ENCODE data around the gene MAPK10.
"Not testable (repeated sequence)": the region's sequence is repeated elsewhere in the genome, so short reads cannot be mapped to it uniquely, and the experiment has no call there.

MAPK10 gene

DNA sequence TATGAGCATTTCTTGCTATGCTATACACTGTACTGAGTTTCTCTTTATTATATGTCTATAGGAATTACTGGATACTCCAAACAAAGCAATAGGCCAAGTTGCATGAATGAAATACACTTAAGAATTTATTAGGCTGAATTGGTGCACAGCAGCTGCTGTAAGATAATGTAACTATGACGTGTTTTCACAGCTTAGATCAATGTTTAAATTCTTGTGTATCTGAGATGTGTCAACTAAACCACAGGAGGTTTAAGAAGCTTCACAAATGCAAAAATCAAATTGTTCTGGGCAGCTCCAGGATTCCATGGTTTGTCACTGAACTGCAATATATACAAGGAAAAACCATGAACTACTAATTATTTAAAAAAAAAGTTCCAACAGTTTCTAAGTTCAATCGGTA is 156.7 kb downstream of the MAPK10 start:
- no peak for DNase-seq

DNA sequence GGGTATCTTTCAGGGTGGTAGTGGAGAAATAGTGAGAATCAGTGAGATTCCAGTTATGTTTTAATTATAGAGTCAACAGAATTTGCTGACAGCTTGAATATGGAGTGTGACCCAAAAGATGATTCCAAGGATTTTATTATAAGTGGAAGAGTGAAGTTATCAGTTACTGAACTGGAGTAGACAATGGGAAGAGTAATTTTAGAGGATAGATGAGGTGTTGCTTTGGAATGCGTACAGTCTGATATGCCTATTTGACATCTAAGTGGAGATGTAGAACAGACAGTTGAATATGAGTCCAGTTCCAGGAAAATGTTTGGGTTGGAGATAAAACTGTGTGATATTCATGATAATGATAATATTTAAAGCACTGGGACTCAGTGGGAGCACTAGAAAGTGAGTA is 174.2 kb downstream of the MAPK10 start:
- DNase-seq, result no peak

DNA sequence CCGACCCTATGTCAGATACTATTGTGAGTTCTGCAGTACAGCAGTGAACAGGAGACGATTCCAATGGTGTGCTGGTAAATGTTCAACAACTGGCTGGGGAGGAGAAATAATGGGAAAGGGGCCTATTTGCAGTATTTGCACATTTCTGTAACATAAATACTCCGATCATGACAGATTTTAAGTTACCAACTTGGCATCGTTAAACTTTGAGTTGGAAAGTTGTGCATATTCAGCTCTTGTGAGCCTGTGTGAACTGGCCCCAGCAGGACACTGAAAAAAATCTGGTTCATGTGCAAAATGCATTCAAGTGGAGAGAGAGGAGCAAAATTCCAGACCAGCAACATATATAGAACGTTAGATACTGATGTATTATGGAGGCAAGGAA is 175.0 kb downstream of the MAPK10 start:
- no peak for DNase-seq

DNA sequence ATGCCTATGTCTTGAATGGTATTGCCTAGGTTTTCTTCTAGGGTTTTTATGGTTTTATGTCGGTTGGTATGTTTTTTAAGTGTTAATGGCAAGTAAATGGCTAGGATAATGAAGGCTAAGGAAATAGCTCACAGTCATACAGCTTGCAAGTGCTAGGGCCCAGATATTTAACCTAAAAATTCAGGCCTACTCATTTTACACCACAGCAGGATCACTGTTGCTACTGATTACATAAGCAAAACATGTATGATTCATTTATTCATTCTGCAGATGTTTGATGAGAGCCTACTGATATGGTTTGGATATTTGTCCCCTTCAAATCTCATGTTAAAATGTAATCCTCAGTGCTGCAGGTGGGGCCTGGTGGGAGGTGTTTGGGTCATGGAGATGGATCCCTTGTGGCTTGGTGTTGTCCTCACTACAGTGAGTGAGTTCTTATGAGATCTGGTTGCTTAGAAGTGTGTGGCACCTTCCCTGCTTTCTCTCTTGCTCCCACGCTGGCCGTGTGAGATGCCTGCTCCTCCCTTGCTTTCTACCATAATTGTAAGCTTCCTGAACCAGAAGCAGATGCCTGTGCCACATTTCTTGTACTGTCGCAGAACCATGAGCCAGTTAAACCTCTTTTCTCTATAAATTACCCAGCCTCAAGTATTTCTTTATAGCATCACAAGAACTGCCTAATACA is 175.5 kb downstream of the MAPK10 start:
- no peak for DNase-seq

DNA sequence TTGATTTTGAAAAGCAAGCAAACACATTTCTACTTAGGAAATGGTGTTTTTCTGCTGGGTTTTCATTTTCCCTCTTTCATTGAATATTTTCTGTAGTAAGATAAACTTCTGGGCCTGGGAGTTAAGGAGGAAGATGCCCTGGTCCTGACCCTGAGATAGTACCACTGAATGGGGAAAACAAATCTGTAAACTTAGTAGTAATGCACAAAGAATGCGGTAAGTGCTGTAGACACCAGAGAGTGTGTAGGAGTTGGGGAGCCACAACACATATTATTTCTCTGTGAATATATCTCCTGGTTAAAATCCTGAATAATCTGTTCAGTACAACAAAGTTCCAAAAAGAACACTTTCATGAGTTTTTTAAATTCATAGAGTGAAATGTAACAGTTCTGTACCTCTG is 178.3 kb downstream of the MAPK10 start:
- DNase-seq, result no peak

DNA sequence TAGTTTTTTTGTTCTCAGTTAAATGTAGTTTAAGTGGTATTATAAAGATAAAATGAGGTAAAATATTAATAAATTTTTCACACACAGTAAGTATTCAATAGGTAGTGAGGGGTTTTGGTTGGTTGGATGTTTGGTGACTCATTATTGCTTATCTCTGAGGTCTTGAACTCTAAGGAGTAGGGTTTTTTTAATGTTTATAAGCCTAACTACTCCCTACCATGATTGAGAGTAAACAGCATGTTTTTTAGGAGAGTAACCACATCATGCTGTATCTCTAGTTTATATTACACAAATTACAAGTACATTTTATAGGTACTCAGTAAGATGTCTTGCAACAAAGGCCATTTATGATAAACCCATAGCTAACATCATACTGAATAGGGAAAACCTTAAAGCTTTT is 181.6 kb downstream of the MAPK10 start:
- DNase-seq, result no peak

DNA sequence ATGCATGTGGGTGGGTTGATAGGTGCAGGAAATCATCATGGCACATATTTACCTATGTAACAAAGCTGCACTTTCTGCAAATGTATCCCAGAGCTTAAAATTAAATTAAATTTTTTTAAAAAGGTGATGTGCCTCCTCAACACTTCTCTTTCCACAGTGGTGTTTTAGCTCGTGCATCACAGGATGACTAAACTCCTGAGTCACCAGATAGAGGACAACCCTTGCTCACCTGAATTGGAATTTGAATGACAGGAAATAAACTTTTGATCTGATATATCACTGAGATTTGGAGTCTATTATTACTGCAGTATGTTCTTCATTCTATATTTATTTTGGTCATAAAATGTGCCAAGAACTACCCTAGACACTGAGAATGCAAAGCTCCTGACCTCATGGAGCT is 185.3 kb downstream of the MAPK10 start:
- DNase-seq, result peak in 3 of 56 donors; percentile 1 to 11 (median 4)

DNA sequence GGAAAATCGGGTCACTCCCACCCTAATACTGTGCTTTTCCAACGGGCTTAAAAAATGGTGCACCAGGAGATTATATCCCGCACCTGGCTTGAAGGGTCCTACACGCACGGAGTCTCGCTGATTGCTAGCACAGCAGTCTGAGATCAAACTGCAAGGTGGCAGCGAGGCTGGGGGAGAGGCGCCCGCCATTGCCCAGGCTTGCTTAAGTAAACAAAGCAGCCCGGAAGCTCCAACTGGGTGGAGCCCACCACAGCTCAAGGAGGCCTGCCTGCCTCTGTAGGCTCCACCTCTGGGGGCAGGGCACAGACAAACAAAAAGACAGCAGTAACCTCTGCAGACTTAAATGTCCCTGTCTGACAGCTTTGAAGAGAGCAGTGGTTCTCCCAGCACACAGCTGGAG is 191.5 kb downstream of the MAPK10 start:
- not testable (repeated sequence) for DNase-seq

DNA sequence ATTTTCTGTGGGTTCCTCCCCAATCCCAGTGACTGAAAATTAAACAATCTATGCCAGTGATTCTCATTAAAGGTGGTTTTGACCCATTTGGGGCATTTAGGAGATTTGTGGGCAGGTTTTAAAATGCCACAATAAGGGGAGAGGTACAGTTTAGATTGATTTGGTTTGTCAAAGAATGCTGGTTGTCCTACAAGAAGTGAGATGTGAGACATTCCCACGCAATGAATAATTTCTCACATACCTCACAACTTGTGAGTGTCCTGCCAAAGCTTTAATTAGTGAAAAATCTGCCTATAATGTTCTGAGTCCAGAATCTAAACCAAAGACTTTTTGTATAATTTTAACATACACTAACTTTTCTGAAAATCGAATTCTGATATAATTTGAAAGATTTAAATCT is 199.4 kb downstream of the MAPK10 start:
- DNase-seq, result no peak

DNA sequence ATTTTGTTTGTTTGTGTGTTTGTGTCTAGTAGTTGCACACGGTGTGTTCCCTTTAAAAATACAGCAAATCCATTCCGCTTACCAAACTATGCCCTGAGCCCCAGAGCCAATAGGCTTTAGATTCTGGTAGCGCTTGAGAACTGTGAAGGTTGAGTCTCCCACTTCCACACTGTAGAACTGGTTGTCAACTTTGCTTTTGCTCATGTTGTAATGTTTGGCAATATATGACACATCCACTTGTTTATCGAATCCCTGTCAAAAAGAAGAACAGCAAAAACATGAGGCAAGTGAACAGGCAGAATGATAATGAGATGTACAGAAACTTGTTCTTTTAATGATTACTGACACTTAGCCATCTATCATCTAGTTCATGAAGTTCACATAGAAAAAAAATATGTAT is 200.6 kb downstream of the MAPK10 start:
- no peak for DNase-seq

DNA sequence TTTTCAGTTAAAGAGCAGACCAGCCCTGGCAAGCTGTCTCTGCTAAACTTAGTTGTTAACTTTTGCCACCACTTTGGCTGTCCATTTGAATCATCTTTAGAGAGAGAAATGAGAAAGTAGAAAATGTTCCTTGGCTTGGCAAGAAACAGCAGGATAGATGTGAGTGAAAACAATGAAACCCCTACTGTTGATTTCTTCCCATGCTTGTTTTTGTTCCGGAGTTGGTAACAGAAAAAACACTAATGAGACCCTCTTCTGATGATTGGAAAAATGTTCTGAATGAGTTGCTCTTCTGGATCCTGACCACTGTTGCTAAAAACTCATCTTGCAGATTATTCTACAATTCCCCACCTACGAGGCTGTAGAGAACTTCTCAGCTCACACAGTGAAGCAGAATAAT is 203.3 kb downstream of the MAPK10 start:
- no peak for DNase-seq

DNA sequence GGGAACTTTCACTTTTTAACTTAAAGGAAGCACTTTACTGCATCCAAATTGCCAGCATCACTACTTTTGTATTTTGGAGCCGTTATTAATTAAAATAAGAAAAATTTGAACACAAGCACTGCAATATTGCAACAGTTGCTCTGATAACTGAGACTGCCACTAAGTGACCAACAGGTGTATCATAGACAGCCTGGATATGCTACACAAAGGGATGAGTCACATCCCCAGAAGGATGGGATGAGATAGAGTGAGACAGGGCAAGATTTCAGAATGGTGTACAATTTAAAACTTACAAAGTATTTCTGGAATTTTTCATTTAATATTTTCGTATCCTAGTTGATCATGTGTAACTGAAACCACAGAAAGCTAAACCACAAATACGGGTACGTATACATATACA is 204.1 kb downstream of the MAPK10 start:
- DNase-seq, result no peak

DNA sequence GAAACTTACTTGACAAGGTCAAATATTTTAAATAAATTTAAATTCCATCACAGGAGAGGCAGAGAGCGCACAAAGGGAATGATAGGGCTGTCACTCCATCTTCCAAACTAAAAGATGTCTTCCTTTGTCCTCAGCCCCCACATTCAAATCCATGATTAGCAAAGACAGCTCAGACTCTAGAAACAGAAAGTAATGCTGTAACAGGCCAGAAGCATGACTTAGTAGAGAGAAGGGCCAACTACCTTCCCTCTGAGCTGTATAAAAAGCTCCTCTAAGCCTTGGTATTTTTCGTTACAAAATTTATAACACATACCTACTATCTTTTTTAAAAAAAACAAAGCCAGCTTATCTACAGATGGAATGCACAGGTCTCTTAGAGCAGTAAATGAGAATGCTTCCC is 207.4 kb downstream of the MAPK10 start:
- no peak for DNase-seq

DNA sequence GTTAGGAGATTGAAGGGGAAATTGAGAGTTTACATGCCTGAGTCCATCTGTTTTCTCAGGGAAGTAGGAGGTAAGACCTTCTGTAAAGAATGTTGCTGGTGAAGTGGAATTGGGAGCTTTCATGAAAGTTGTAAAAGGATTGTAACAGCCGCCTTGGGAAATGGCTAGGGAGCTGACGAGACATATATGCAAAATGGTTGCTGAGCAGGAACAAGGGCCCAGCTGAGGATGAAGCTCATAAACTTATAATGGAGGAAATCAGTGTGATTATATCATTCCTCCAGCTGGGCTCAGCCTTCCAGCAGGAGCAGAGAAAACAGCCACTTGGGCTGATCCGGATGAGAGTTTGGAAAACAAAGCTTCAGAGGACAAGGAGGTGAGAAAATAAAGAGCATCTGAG is 208.7 kb downstream of the MAPK10 start:
- DNase-seq, result no peak

DNA sequence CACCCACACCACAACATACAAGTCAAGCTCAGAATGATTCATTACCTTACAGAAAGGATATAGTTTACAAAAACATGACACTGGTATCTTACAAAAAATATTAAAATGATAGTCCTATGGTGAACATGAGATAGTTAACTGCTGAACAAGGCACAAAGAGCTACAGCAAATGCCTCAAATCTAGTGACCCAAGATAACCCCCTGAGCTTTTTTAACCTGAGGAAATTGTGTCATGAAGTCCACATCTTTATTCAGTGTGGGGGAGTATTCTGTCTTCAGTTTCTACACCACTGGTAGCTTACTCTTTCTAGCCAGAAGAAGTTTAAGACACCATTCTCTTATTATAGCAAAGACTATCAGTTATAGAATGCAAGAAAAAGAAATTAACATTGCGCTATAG is 218.7 kb downstream of the MAPK10 start:
- no peak for DNase-seq

DNA sequence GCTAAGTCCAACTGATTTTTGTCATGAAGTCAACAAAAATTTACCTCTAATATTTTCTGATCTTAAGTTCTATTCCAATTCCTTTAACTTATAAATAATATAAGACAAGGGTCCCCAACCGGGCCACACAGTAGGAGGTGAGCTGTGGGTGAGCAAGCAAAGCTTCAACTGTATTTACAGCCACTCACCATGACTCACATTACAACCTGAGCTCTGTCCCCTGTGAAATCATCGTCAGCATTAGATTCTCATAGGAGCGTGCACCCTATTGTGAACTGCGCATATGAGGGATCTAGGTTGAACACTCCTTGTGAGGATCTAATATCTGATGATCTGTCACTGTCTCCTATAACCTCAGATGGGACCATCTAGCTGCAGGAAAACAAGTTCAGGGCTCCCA is 227.4 kb downstream of the MAPK10 start:
- DNase-seq, result no peak

DNA sequence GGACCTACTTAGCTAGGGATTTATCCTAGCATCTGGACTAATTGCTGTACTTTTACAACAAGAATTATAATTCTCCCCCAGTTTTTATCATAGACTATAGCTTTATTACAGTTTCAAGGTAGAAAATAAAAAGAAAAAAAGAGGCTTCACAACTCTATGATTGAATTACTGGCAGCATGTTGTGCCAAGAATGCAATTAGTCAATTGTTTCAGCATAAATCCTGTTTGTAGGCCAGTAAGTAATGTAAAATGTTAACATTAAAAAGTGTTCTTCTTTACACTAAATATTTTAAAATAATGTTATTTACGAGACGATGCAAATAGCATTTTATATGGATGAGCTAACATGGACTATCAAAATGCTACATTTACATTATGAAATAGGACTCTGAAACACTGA is 228.4 kb downstream of the MAPK10 start:
- DNase-seq, result no peak

DNA sequence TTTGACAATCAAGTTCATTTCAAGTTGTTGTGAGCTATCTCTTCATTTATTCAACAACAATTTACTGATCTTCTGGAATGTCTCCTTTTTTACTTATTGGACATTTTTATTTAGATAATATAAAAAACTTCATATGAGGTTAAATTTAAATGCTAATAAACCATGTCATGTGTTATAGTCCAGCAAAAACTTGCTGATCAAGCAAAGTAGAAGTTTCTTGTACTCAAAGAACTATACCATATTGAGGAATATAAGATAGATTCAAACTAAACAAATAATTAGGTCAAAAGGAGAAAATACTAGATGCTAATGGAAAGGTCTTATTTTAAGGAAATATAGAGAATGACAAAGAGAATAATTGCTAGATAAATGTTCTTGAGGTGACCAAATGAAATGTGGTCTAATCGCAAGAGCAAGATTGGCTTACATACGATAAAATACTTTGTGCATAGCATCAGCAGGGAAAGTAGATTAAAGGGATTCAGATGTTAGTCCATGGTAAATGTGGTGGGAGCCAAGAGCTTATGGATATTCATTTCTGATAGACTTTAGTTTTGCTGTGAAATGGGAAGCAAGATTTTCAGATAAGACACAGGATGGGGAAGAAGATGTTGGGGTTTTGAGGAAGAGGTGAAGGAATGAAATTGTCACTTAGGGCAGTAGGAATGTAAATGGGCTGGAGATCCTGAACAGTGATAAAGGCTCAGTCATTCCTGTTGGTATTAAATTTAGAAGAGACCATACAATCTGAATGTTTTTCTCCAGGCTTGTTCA is 229.5 kb downstream of the MAPK10 start:
- no peak for DNase-seq

DNA sequence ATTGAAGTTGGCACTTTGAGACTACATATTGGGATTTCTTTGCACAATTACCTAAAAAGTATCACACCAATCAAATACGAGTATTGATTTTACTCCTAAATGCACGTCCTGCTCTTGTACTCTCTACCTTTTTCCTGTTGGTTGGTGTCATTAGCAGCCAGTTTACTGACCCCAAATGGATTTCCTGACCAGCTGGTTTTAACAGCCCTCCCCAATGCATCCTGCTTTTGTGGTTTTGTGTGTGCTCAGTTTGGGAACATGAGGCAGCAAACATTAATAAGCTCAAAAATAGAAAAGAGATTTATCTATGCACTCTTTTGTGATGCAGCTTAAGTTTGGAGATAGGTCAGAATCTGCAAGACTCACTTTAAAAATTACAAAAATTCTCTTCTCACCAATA is 230.3 kb downstream of the MAPK10 start:
- no peak for DNase-seq

DNA sequence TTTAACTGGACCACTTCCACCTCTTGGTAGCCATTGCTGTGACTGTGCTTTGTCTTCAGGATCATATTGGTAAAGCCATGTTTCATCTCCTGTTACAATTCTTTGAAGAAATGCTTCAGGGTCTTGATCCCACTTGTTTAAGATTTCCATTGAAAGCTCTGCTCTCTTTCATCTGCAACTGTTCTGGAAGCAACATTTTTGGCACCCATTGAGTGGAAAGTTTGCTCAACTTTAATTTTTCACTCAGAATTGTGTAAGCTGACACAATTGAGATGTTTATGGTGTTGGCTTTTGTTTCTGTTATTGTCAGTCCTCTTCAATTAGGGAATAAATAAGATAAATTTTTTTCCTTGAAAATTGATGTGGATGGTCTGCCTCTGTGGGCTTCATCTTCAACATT is 237.4 kb downstream of the MAPK10 start:
- no peak for DNase-seq

DNA sequence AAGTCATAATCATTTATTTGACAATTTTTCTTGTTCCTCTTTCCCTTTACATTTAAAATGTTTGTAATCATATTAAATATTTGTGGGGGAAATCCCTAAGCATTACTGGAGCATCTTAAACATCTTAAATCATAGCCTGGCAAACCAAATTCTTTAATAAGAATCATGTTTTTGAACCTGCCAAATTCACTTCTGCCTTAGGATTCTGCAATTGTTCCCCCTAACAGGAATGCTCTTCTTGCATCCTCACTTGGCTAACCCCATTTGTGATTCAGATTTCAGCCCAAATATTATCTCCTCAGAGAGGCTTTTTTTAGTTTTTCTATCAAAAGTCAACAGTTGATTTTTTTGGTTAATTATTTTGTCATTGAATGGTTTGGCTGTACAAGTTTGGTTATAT is 241.1 kb downstream of the MAPK10 start:
- DNase-seq, result no peak

DNA sequence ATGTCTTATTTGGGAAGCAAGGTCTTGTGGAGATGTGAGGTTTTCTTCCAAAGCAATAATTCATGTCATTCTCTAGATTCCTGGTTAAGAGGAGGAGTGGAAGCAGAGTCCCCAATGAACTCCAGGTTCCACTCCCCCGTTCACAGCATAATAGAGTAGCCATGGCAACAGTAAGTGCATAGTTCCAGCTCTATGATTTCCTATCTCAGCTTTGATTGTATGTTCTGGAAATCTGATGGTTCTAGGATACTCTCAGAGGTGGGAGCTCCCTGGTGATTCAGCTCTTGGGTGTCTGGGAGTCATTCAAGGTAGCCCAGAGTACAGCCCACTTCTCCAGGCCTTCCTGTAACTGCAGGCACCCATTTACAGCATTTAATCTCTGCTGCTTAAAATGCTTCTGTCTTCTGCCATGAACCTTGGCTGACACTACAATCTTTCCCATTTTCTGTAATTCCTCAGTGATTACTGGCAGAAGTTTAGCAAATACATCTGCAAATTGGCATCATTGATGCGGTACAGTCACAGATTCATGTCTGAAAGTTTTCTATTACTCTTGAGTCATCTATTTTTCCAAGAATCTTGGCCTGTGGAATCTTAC is 242.0 kb downstream of the MAPK10 start:
- peak in 2 of 56 donors; percentile 5 to 27 for DNase-seq

DNA sequence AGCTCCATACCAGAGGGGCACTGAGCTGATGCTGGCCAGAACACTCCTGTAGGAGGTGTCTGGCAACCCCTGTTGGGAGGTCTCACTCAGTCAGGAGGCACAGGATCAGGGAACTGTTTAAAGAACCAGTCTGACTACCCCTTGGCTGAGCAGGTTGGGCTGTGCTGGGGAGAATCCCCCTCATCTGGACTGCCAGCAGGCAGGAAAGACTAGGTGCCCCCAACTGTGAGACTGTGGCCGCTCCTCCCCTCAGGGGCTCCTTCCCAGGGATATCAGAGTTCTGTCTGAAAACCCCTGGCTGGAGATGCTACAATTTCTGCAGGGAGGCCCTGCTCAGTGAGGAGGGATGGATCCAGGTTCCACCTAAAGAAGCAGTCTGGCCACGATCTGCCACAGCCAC is 245.3 kb downstream of the MAPK10 start:
- no peak for DNase-seq

Measured in nucleus accumbens (tissue), 56 donors.